ENCODE measurements around the gene TCAP.

Gene TCAP

GRCh38 chr17:39641883-39642282 is 23.3 kb upstream of the TCAP start:
- TF ChIP-seq EZH2phosphoT487 (IDR thresholded peaks at IDR 0.05; ENCODE audit: borderline replicate concordance, low read length), result no peak
- H4K20me1 ChIP-seq (ENCODE audit: control insufficient read depth, insufficient read depth, low read depth, low read length), result peaks cover 15% of the 10 kb centered on the region; the same call in 1 of the 2 replicates
- no peaks in the 10 kb centered on the region for H3K9me2 ChIP-seq (replicated peaks; ENCODE audit: control insufficient read depth, low read length)
- peaks cover 12% of the 10 kb centered on the region for H3K4me1 ChIP-seq (ENCODE audit: control insufficient read depth, low read length)
- H3K27ac ChIP-seq (ENCODE audit: low read depth, low read length), result no peak overlapping the region
- peaks cover 9% of the 10 kb centered on the region; the same call in 1 of the 2 replicates for H3K36me3 ChIP-seq (ENCODE audit: control insufficient read depth, low read length)
- H3K27me3 ChIP-seq (ENCODE audit: control insufficient read depth, low read length), result no peaks in the 10 kb centered on the region
- H3K4me2 ChIP-seq (ENCODE audit: low read length), result no peak overlapping the region
- no peaks in the 10 kb centered on the region for H3K9me3 ChIP-seq (ENCODE audit: control insufficient read depth, insufficient read depth, low read length)
- H3F3A ChIP-seq (ENCODE audit: control insufficient read depth, insufficient read depth), result no peaks in the 10 kb centered on the region
- peaks cover 87% of the 10 kb centered on the region for H3K79me2 ChIP-seq (ENCODE audit: control insufficient read depth, low read length)
- H3K4me3 ChIP-seq (ENCODE audit: low read length), result no peak overlapping the region

GRCh38 chr17:39642291-39643074 is 22.7 kb upstream of the TCAP start:
- Histone ChIP-seq H3K4me3 (ENCODE audit: low read length) (no peak overlapping the region), H3K79me2 (ENCODE audit: control insufficient read depth, low read length) (peaks cover 86% of the 10 kb centered on the region), H3K36me3 (ENCODE audit: control insufficient read depth, low read length) (peaks cover 9% of the 10 kb centered on the region; the same call in 1 of the 2 replicates), H3K27me3 (ENCODE audit: control insufficient read depth, low read length) (no peaks in the 10 kb centered on the region), H4K20me1 (ENCODE audit: control insufficient read depth, insufficient read depth, low read depth, low read length) (peaks cover 15% of the 10 kb centered on the region; the same call in 1 of the 2 replicates), H3K9me2 (replicated peaks; ENCODE audit: control insufficient read depth, low read length) (no peaks in the 10 kb centered on the region), H3K4me1 (ENCODE audit: control insufficient read depth, low read length) (peaks cover 12% of the 10 kb centered on the region), H3K4me2 (ENCODE audit: low read length) (no peak overlapping the region), H3F3A (ENCODE audit: control insufficient read depth, insufficient read depth) (no peaks in the 10 kb centered on the region), H3K9me3 (ENCODE audit: control insufficient read depth, insufficient read depth, low read length) (no peaks in the 10 kb centered on the region), H3K27ac (ENCODE audit: low read depth, low read length) (no peak overlapping the region)
- TF ChIP-seq, protein P1, sequence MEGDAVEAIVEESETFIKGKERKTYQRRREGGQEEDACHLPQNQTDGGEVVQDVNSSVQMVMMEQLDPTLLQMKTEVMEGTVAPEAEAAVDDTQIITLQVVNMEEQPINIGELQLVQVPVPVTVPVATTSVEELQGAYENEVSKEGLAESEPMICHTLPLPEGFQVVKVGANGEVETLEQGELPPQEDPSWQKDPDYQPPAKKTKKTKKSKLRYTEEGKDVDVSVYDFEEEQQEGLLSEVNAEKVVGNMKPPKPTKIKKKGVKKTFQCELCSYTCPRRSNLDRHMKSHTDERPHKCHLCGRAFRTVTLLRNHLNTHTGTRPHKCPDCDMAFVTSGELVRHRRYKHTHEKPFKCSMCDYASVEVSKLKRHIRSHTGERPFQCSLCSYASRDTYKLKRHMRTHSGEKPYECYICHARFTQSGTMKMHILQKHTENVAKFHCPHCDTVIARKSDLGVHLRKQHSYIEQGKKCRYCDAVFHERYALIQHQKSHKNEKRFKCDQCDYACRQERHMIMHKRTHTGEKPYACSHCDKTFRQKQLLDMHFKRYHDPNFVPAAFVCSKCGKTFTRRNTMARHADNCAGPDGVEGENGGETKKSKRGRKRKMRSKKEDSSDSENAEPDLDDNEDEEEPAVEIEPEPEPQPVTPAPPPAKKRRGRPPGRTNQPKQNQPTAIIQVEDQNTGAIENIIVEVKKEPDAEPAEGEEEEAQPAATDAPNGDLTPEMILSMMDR (IDR thresholded peaks at IDR 0.05; ENCODE audit: low read depth, low read length, poor library complexity, severe bottlenecking), result no peak
- TF ChIP-seq EZH2phosphoT487 (IDR thresholded peaks at IDR 0.05; ENCODE audit: borderline replicate concordance, low read length), result no peak

DNA sequence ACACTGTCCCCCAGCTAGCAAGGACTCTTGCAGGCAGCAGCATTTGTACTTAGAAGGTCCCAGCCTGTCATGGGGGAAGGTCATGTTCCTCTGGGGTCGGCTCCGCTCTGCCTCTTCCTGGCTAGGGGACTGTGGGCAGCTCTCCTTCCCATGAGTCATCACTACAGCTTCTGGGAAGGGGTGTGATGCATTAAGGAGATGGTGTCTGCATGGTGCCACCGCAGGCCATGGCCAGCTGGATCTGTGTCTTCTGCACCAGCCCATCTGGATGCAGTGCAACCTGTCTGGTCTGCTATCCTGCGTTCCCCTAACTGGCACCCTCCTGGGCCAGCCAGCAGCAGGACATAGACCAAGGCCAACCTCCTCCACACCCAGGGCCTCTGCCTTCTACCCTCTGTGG is 21.9 kb upstream of the TCAP start:
- Histone ChIP-seq H4K20me1 (ENCODE audit: control insufficient read depth, insufficient read depth, low read depth, low read length) (peaks cover 15% of the 10 kb centered on the region; the same call in 1 of the 2 replicates), H3K27me3 (ENCODE audit: control insufficient read depth, low read length) (no peaks in the 10 kb centered on the region), H3K9me2 (replicated peaks; ENCODE audit: control insufficient read depth, low read length) (no peaks in the 10 kb centered on the region), H3K27ac (ENCODE audit: low read depth, low read length) (no peak overlapping the region), H3K4me2 (ENCODE audit: low read length) (no peak overlapping the region), H3K79me2 (ENCODE audit: control insufficient read depth, low read length) (peaks cover 79% of the 10 kb centered on the region), H3K36me3 (ENCODE audit: control insufficient read depth, low read length) (peaks cover 8% of the 10 kb centered on the region; the same call in 1 of the 2 replicates), H3K9me3 (ENCODE audit: control insufficient read depth, insufficient read depth, low read length) (no peaks in the 10 kb centered on the region), H3K4me3 (ENCODE audit: low read length) (no peak overlapping the region), H3F3A (ENCODE audit: control insufficient read depth, insufficient read depth) (no peaks in the 10 kb centered on the region), H3K4me1 (ENCODE audit: control insufficient read depth, low read length) (peaks cover 5% of the 10 kb centered on the region)
- TF ChIP-seq, protein P1 (IDR thresholded peaks at IDR 0.05; ENCODE audit: low read depth, low read length, poor library complexity, severe bottlenecking), result no peak
- no peak for TF ChIP-seq EZH2phosphoT487 (IDR thresholded peaks at IDR 0.05; ENCODE audit: borderline replicate concordance, low read length)

GRCh38 chr17:39647256-39647655 is 17.9 kb upstream of the TCAP start:
- no peaks in the 10 kb centered on the region for H3K27me3 ChIP-seq (ENCODE audit: control insufficient read depth, low read length)

More at GRCh38 chr17:39647256-39647655, 17.9 kb upstream of the TCAP start:
- H3K4me1 ChIP-seq (ENCODE audit: control insufficient read depth, low read length), result no peaks in the 10 kb centered on the region; the same call in 1 of the 2 replicates
- no peaks in the 10 kb centered on the region for H3K36me3 ChIP-seq (ENCODE audit: control insufficient read depth, low read length)
- H3K9me2 ChIP-seq (replicated peaks; ENCODE audit: control insufficient read depth, low read length), result no peaks in the 10 kb centered on the region
- H4K20me1 ChIP-seq (ENCODE audit: control insufficient read depth, insufficient read depth, low read depth, low read length), result peaks cover 13% of the 10 kb centered on the region; the same call in 1 of the 2 replicates
- H3K4me3 ChIP-seq (ENCODE audit: low read length), result no peak overlapping the region
- no peak for TF ChIP-seq EZH2phosphoT487 (IDR thresholded peaks at IDR 0.05; ENCODE audit: borderline replicate concordance, low read length)
- TF ChIP-seq, protein P1 (IDR thresholded peaks at IDR 0.05; ENCODE audit: low read depth, low read length, poor library complexity, severe bottlenecking), result no peak
- H3K9me3 ChIP-seq (ENCODE audit: control insufficient read depth, insufficient read depth, low read length), result no peaks in the 10 kb centered on the region
- H3F3A ChIP-seq (ENCODE audit: control insufficient read depth, insufficient read depth), result no peaks in the 10 kb centered on the region
- no peak overlapping the region for H3K4me2 ChIP-seq (ENCODE audit: low read length)
- peaks cover 48% of the 10 kb centered on the region for H3K79me2 ChIP-seq (ENCODE audit: control insufficient read depth, low read length)
- no peak overlapping the region for H3K27ac ChIP-seq (ENCODE audit: low read depth, low read length)

All from DOHH2 (cell line).